SW480 (cell line): Measurements from ENCODE around the gene MICALL2.
A peak's percentile ranks its signal among the peaks of the same experiment; 100 is the strongest.

ENCODE experiments used
- DNase-seq: peaks from one replicate; pipeline ENCODE4 v3.0.0-alpha.2; 2016; ENCODE audit warnings: low spot score

The MICALL2 gene

GRCh38 chr7:1433128-1433920, 25.9 kb downstream of the MICALL2 start:
- DNase-seq: no peak

- DNase-seq: no peak
Measured at GRCh38 chr7:1432411-1433082, 26.7 kb downstream of the MICALL2 start.

- peak; percentile 61 for DNase-seq
Measured at GRCh38 chr7:1431634-1432380, 27.5 kb downstream of the MICALL2 start.

- DNase-seq: no peak
Measured at GRCh38 chr7:1431226-1431625, 28.0 kb downstream of the MICALL2 start.

- no peak for DNase-seq
Measured at GRCh38 chr7:1430056-1430845, 29.0 kb downstream of the MICALL2 start.

GRCh38 chr7:1428941-1429501, 30.2 kb downstream of the MICALL2 start:
- DNase-seq: no peak

- no peak for DNase-seq
Measured at GRCh38 chr7:1427064-1427657, 32.1 kb downstream of the MICALL2 start.

GRCh38 chr7:1426474-1426873, 32.8 kb downstream of the MICALL2 start:
- no peak for DNase-seq

- DNase-seq: no peak
Measured at GRCh38 chr7:1425292-1426136, 33.8 kb downstream of the MICALL2 start.

GRCh38 chr7:1424041-1424440, 35.2 kb downstream of the MICALL2 start:
- no peak for DNase-seq

- no peak for DNase-seq
Measured at GRCh38 chr7:1423264-1423811, 35.9 kb downstream of the MICALL2 start.

GRCh38 chr7:1422512-1423263, 36.6 kb downstream of the MICALL2 start:
- DNase-seq: no peak

GRCh38 chr7:1421946-1422345, 37.3 kb downstream of the MICALL2 start:
- DNase-seq: no peak

GRCh38 chr7:1421020-1421790, 38.1 kb downstream of the MICALL2 start:
- DNase-seq: peak; percentile 42

- DNase-seq: no peak
Measured at GRCh38 chr7:1419688-1420087, 39.6 kb downstream of the MICALL2 start.

- no peak for DNase-seq
Measured at GRCh38 chr7:1419310-1419634, 40.0 kb downstream of the MICALL2 start.

GRCh38 chr7:1418505-1419309, 40.6 kb downstream of the MICALL2 start:
- peak; percentile 87 for DNase-seq
